HL-60 (cell line): ENCODE measurements around the gene CNTN5.

Source experiments
- CTCF ChIP-seq: IDR thresholded peaks from one replicate; pipeline ENCODE4 v1.5.1; 2011; ENCODE audit warnings: low read length, control low read depth, inconsistent platforms; ENCODE audit not compliant: insufficient read depth
- SPI1 ChIP-seq: IDR thresholded peaks from 2 replicates; pipeline ENCODE4 v1.6.1; 2012; ENCODE audit warnings: low read depth, mild to moderate bottlenecking, borderline replicate concordance

GRCh38 chr11:99197477-99197876, 176.7 kb downstream of the CNTN5 start:
- TF ChIP-seq SPI1 (no peak), CTCF (no peak)
